GM21423 (cell line): ENCODE results near the gene CACNA1D.
"Not testable (repeated sequence)": the region's sequence is repeated elsewhere in the genome, so short reads cannot be mapped to it uniquely, and the experiment has no call there.

Experiments
- ATAC-seq: cut with Tn5 transposase; IDR thresholded peaks from one replicate; pipeline ENCODE4 v1.9.1; 2021; ENCODE audit warnings: mild to moderate bottlenecking, moderate library complexity; ENCODE audit not compliant: unreplicated experiment

Gene CACNA1D

GRCh38 chr3:53612508-53612907 lies 118.1 kb downstream of the CACNA1D start:
- no peak for ATAC-seq

GRCh38 chr3:53613125-53613524 lies 118.7 kb downstream of the CACNA1D start:
- ATAC-seq, result no peak

- no peak for ATAC-seq
Observed at GRCh38 chr3:53614307-53614706, 119.9 kb downstream of the CACNA1D start.

GRCh38 chr3:53616321-53616720 lies 121.9 kb downstream of the CACNA1D start:
- ATAC-seq, result no peak

- ATAC-seq, result no peak
Observed at GRCh38 chr3:53616971-53617892, 122.8 kb downstream of the CACNA1D start.

GRCh38 chr3:53617893-53618523 lies 123.6 kb downstream of the CACNA1D start:
- ATAC-seq, result no peak

- no peak for ATAC-seq
Observed at GRCh38 chr3:53618524-53618906, 124.1 kb downstream of the CACNA1D start.

- no peak for ATAC-seq
Observed at GRCh38 chr3:53618936-53619335, 124.5 kb downstream of the CACNA1D start.

GRCh38 chr3:53624061-53624857 lies 129.8 kb downstream of the CACNA1D start:
- no peak for ATAC-seq

GRCh38 chr3:53626876-53627275 lies 132.5 kb downstream of the CACNA1D start:
- ATAC-seq, result no peak

- ATAC-seq, result no peak
Observed at GRCh38 chr3:53628536-53629401, 134.4 kb downstream of the CACNA1D start.

- no peak for ATAC-seq
Observed at GRCh38 chr3:53629402-53629723, 135.0 kb downstream of the CACNA1D start.

- ATAC-seq, result no peak
Observed at GRCh38 chr3:53630547-53630946, 136.1 kb downstream of the CACNA1D start.

GRCh38 chr3:53633197-53633787 lies 138.9 kb downstream of the CACNA1D start:
- no peak for ATAC-seq

GRCh38 chr3:53635041-53635440 lies 140.6 kb downstream of the CACNA1D start:
- no peak for ATAC-seq

- not testable (repeated sequence) for ATAC-seq
Observed at GRCh38 chr3:53638806-53639205, 144.4 kb downstream of the CACNA1D start.

GRCh38 chr3:53641397-53641796 lies 147.0 kb downstream of the CACNA1D start:
- no peak for ATAC-seq

- no peak for ATAC-seq
Observed at GRCh38 chr3:53642211-53642610, 147.8 kb downstream of the CACNA1D start.

- no peak for ATAC-seq
Observed at GRCh38 chr3:53643757-53644156, 149.3 kb downstream of the CACNA1D start.

- no peak for ATAC-seq
Observed at GRCh38 chr3:53645754-53646153, 151.3 kb downstream of the CACNA1D start.
